ENCODE results near the gene RGL1. TPM values are rescaled to one million over a fixed set of nuclear protein-coding genes. Genes with fewer than 3 reads are reported as not detected.

The RGL1 gene
- total RNA-seq, 1 donor from 2014 or later: 61.0 TPM

- DNase-seq: no peak
Measured at GRCh38 chr1:183918589-183918988, 113.7 kb downstream of the RGL1 start.

DNA sequence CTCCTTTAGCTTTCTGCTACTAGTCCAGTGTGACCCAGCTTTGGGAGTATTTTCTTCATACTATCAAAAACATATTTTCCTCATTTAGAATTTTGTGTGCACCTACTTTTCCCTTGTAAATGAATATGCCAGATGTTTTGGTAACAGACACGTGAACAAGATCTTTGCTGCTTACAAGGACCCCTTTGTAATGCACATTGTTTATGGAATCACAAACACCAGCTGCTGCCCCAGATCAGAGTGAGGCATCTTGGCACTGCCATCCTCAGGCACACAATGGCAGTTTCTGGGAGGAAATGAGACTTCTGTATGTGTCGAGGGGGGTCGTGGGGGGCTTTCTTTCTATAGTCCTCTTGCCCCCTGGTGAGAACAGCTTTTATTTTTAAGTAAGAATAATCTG lies 115.7 kb downstream of the RGL1 start:
- DNase-seq: peak; percentile 42

DNA sequence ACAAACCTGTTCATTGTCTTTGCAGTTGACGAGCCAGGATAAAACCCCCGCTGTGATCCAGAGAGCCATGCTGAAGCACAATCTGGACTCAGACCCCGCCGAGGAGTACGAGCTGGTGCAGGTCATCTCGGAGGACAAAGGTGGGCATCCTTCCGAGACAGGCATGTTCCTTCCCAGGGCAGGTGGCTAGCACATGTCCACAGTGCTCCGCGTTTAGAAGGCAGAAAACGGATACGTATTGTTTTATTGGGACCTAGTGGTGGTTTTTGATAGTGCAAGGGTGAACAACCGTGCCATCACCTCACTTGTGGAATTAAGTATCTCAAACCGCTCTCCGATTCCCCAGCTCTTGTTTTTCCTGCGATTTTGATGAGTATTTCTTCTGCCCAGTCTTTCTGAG lies 117.3 kb downstream of the RGL1 start:
- DNase-seq: no peak

DNA sequence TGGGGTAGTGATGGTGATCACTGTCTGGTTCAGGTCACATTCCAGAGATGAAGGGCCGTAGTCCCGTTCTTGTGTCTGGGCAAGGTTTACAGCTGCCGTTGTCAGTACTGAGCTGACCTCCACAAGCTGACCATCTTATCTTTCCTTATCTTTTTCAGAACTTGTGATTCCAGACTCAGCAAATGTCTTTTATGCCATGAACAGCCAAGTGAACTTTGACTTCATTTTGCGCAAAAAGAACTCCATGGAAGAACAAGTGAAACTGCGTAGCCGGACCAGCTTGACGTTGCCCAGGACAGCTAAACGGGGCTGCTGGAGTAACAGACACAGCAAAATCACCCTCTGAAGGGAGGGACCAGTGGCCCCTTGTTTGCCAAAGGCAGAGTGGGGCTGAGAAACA lies 121.0 kb downstream of the RGL1 start:
- no peak for DNase-seq

DNA sequence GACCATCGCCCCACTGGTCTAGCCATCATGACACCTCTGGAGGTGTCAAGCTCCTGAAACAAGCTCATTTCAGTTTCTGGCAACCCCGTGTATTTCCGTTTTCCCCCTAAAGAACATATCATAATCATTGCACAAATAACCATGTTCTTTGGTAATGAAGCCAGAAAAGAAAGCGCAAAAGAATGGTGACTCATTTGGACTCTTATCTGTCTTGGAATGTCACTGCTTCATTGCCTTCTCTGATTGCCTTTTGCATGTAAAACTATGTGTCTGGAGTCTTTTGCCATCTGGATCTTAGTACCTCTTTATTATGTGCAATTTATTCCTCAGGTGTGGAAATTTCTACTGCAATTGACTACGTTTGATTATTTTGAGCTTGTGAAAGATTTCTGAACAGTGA lies 122.1 kb downstream of the RGL1 start:
- DNase-seq: no peak

DNA sequence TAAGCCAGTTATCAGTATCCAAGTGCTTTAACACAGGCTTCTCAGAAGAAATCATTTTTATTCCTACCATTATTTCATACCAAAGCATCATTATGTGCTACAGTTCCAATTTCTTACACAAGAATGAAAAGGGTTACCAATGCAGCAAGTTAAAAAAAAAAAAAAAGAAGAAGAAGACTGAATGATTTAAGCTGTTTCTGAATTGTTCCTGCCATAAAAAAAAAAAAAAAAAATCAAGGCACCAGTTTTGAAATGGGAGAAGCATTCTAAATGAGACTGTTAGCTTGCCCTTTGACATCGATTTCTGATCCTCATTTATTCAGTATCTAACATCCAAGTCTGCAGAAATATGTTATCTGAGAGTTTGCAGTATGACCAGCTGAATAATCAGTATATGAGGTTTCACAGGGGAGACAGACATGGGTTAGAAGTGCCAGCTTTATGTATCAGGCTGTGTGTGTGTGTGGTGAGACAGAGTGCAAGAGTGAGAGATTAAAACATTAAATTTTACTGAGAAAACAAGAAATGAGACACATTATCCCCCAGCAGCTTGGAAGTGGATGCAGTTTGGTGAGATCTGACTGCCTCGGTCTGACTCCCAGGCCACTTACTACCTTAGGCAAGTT lies 126.8 kb downstream of the RGL1 start:
- no peak for DNase-seq

GRCh38 chr1:183932412-183932811 lies 127.5 kb downstream of the RGL1 start:
- DNase-seq: peak; percentile 80

GRCh38 chr1:183933528-183934179 lies 128.7 kb downstream of the RGL1 start:
- no peak for DNase-seq

- no peak for DNase-seq
Measured at GRCh38 chr1:183934314-183934713, 129.4 kb downstream of the RGL1 start.

GRCh38 chr1:183936009-183936408 lies 131.1 kb downstream of the RGL1 start:
- DNase-seq: no peak

DNA sequence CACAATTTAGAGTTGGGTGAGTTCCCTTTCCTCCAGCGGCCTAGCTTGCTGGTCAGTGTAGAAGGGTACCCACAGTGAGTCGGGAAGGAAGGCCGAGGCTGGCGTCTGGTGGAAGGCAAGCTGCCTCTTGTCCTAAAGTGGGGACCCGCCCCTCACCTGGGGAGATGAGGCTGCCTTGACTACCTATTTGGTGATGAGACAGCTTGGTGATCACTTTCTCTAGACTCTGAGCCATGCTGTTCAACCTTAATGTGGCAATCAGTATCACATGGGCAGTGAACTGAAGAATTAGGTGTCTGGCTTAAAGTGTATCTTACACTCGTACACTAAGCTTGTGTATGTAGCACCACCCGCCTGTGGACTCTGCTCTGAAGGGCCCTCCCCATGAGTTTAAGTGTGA lies 131.9 kb downstream of the RGL1 start:
- DNase-seq: no peak

DNA sequence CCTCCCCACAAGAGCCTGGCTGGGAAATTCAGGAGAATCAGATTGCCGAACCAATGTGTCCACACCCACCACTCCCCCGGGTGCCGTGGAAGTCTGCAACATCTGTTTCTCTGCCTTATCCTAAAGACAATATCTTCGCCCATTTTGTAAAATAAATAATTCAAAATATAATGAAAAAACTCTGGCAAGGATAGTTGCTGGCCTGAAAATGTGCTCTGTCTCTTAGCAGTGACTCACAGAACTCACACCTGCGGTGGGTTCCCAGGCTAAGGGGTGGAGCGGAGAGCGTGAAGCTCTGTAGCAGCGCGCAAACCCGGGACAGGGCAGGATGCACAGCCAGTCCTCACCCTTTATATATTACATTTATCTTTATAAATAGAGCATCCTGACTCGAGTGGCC lies 132.7 kb downstream of the RGL1 start:
- DNase-seq: no peak

GRCh38 chr1:183941001-183941400 lies 136.1 kb downstream of the RGL1 start:
- no peak for DNase-seq

DNA sequence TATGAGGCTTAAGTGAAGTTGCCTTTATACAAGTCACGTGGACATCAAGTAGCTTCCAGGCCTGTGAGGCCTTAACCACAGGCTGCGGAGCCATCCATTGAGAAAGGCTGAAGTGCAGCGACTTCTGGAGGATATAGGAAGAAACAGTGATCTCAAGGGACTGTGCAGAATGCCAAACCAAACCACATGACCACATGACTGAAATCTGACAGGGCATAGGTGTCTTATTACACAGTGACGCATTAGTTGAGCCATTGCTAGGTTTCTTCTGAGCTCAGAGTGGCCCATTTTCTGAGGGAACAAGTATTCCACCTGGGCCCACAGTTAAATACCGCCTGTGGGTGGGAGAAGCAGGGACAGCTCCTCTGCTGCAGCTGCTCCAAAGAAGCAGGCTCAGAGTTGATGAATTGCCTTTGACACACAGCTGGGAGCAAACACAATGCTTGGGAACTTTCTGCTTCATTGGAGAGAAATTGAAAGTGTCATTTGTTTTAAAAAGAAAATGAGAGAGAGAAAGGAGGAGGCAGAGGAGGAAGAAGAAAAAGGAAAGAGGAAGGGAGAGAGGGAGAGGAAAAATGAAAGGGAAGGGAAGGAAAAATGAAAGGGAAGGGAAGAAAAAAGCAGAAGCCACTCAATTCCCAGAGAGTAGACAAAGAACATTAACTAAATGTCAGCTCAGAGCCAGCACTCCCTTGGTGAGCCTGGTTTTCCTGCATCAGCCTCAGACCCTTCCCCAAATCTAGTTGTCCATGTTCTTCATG lies 138.2 kb downstream of the RGL1 start:
- DNase-seq: no peak

DNA sequence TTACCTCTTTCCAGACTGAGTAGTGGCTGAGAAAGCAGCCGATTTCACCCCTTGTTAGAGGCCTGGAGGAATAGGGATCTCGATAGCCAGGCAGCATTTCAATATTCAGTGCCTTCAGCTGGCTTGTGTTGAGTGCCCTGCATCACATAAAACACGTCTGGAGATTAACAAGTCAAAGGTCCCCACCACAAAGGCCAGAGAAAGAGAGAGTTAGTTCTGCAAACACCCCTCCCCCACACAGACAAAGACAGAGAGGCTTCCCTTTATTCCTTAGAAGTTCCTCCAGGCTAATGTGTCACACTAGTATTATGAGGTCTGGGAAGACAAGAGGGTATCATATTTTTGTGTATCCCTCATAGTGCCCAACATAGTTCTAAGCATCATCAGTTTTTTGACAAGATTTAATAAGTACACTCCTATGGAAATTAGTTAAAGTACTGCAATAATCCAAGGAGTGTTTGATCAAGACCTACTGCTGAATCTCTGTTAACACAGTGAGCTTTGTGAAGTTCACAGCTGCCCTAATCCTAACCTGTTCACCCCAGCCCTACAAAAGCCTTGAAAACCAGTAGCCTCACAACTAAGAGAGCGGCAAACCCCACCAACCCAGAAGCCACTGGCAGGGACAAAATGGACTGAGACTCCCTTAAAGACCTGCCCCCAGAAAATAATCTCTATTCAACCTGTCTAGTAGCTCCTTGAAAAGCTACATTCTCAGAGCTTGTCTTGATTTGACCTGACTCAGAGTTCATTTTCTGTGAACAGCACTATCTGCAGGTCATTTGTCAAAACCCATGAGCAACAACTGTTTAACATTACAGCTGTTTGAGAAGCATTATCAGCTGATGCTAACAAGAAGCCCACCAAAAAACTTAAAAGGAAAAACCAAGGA lies 140.8 kb downstream of the RGL1 start:
- no peak for DNase-seq

- DNase-seq: no peak
Measured at GRCh38 chr1:183946320-183946613, 141.3 kb downstream of the RGL1 start.

GRCh38 chr1:183947988-183948387 lies 143.1 kb downstream of the RGL1 start:
- no peak for DNase-seq

DNA sequence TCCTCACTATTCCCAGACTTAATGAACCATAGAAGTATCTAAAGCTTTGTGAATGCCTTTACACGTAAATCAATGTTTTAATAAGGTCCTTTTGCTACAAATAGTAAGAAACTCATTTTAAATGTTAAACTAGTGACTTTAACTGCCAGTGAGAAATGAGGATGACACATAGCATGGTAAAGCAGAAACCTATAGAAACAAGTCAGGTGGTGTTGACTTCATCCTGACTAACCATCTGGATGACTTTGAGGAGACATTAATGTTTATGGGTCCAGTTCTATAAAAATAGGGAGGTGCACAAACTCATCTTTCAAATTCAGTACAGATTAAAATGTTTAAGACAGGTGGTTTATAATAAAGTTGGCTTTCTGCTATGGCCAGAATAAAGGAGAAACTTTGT lies 147.2 kb downstream of the RGL1 start:
- no peak for DNase-seq

- DNase-seq: no peak
Measured at GRCh38 chr1:183953031-183953430, 148.1 kb downstream of the RGL1 start.

- no peak for DNase-seq
Measured at GRCh38 chr1:183954496-183954895, 149.6 kb downstream of the RGL1 start.

DNA sequence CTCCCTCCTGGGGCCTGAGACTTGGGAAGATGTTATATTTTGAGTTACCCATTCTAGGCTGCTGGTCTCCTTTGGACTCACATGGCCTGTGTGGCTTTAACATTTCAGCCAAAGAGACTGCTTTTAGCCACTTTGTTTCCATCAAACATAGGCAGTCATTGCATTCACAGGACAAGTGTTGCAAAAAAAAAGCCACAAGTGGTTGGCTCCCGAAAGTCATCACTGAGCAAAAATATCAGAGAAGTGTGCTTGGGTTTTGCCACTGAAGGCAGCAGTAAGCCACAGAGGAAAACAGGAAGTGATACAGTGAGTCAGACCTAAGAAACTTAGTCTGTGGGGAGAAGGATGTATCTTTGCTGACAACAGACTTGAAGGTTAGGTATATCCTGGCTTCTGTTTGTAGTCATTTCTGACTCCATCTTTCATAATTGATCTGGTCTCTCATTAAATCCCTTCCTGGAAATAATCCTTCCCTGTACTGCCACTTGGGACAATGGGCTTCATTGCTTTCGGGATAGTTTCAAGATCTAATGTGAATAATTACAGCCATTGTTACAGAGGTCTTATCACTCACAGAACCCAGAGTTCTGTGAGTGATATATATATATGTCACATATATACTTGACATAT lies 151.8 kb downstream of the RGL1 start:
- DNase-seq: no peak

- no peak for DNase-seq
Measured at GRCh38 chr1:183957216-183957830, 152.4 kb downstream of the RGL1 start.

All from occipital lobe (tissue), 2 donors.